K562 (cell line): ENCODE results near the gene KCNS1. TPM values are rescaled to one million over a fixed set of nuclear protein-coding genes. Genes with fewer than 3 reads are reported as not detected.

Experiments
- ATAC-seq: fragments of 200-7000 bp; cut with Tn5 transposase; 3 replicates; pipeline ENCODE4 v1.9.1; 2020; ENCODE audit warnings: moderate library complexity
- BruUV-seq: library from RNA; stranded (reverse); fragments of 400-500 nt; replicated peaks from 2 replicates; lab custom pipeline; 2021; lab: Mats Ljungman, UMichigan
- CTCF ChIA-PET: fragments of 300-600 bp; formaldehyde crosslinking; extraction: SDS; loops from one replicate; lab custom pipeline; 2021; ENCODE audit warnings: low intra/inter-chr PET ratio; lab: Yijun Ruan, JAX
- POLR2A ChIA-PET: fragments of 300-600, 350-650 bp; sonication (Branson Sonifier 250); formaldehyde crosslinking; extraction: SDS; loops from one replicate; lab custom pipeline; 2021; ENCODE audit warnings: antibody characterized with exemption, inconsistent platforms; lab: Yijun Ruan, JAX
- DNase-seq, 4 experiments: peaks; one replicate each; pipeline versions ENCODE4 v3.0.0 to v3.0.0-alpha.2; 2011 to 2018; ENCODE audit warnings: low spot score in 3 of 4, mixed read lengths in 3 of 4; ENCODE audit errors: extremely low read depth in 1 of 4
- FAIRE-seq: peaks from 2 replicates; lab custom pipeline; 2011; peaks lifted over from hg19 to GRCh38; lab: Jason Lieb, UNC
- H2AFZ ChIP-seq: 2 replicates; pipeline ENCODE4 v1.6.0; 2011; ENCODE audit warnings: low read depth, low read length, control low read depth, inconsistent platforms
- H3K27ac ChIP-seq: fragments of 200-600 bp; 3 replicates; pipeline ENCODE4 v1.8.0; 2011; ENCODE audit warnings: low read depth, mild to moderate bottlenecking, control low read depth, inconsistent platforms, low read length, moderate library complexity, mixed read lengths; ENCODE audit errors: extremely low read depth
- H3K27me3 ChIP-seq, 2 experiments: fragments of 300-600 bp in 1 of 2; 2 replicates in 1 of 2; 3 replicates in 1 of 2; pipeline versions ENCODE4 v1.6.0 to v1.8.0; 2011; ENCODE audit warnings: inconsistent platforms in 2 of 2, low read length in 2 of 2, mild to moderate bottlenecking in 1 of 2, mixed read lengths in 1 of 2, moderate library complexity in 1 of 2; ENCODE audit not compliant: control insufficient read depth in 2 of 2, insufficient read depth in 2 of 2
- H3K36me3 ChIP-seq: fragments of 300-600 bp; 3 replicates; pipeline ENCODE4 v1.8.0; 2011; ENCODE audit warnings: mild to moderate bottlenecking, low read length, inconsistent platforms; ENCODE audit not compliant: control insufficient read depth, insufficient read depth
- H3K4me1 ChIP-seq, 2 experiments: fragments of 200-600 bp in 1 of 2; replicated peaks in 1 of 2; 2 replicates in 1 of 2; 3 replicates in 1 of 2; pipeline versions ENCODE4 v1.5.1 to v1.8.0; 2011; ENCODE audit warnings: inconsistent platforms in 2 of 2, low read length in 2 of 2, mild to moderate bottlenecking in 1 of 2, mixed read lengths in 1 of 2, moderate library complexity in 1 of 2; ENCODE audit not compliant: control insufficient read depth in 2 of 2, insufficient read depth in 2 of 2
- H3K4me2 ChIP-seq: 2 replicates; pipeline ENCODE4 v1.6.1; 2011; ENCODE audit warnings: low read length, control low read depth, inconsistent platforms, mixed read lengths; ENCODE audit not compliant: insufficient read depth
- H3K4me3 ChIP-seq: fragments of 200-600 bp; sonication (generic), shearing (Covaris generic); 2 replicates; pipeline ENCODE4 v1.5.1; 2016; ENCODE audit warnings: control low read depth, inconsistent platforms
- H3K79me2 ChIP-seq: fragments of 200-600 bp; 3 replicates; pipeline ENCODE4 v1.8.0; 2011; ENCODE audit warnings: low read length, inconsistent platforms; ENCODE audit not compliant: control insufficient read depth, insufficient read depth
- H3K9ac ChIP-seq, 2 experiments: 2 replicates each; pipeline versions ENCODE4 v1.6.0 to v1.6.1; 2011; ENCODE audit warnings: low read depth in 2 of 2, low read length in 2 of 2, control low read depth in 1 of 2, inconsistent platforms in 1 of 2, mild to moderate bottlenecking in 1 of 2, mixed read lengths in 1 of 2; ENCODE audit not compliant: insufficient read depth in 1 of 2
- H3K9me1 ChIP-seq: one replicate; pipeline ENCODE4 v1.6.0; 2011; ENCODE audit warnings: inconsistent platforms, mild to moderate bottlenecking, low read length, moderate library complexity; ENCODE audit not compliant: control insufficient read depth, insufficient read depth
- H3K9me3 ChIP-seq: replicated peaks from 2 replicates; pipeline ENCODE4 v1.5.1; 2011; ENCODE audit warnings: low read depth, low read length, inconsistent platforms; ENCODE audit not compliant: control insufficient read depth, insufficient read depth
- H4K20me1 ChIP-seq: replicated peaks from 2 replicates; pipeline ENCODE4 v1.6.1; 2011; ENCODE audit warnings: low read length, inconsistent platforms, mixed read lengths; ENCODE audit not compliant: control insufficient read depth, insufficient read depth
- CREM ChIP-seq: IDR thresholded peaks from 2 replicates; pipeline ENCODE4 v1.6.1; 2014; ENCODE audit warnings: antibody characterized with exemption, low read depth
- FOXM1 ChIP-seq, 2 experiments: fragments of 450-650 bp in 1 of 2; sonication (generic) in 1 of 2; formaldehyde crosslinking in 1 of 2; IDR thresholded peaks; 2 replicates each; pipeline versions ENCODE4 v1.6.1 to v1.9.0; 2017 to 2022; ENCODE audit warnings: low read depth in 2 of 2, mild to moderate bottlenecking in 2 of 2, missing genetic modification reagents in 1 of 2, moderate library complexity in 1 of 2
- HNRNPK ChIP-seq: fragments of 200-400 bp; formaldehyde crosslinking; IDR thresholded peaks from one replicate; pipeline ENCODE4 v1.6.1; 2018; ENCODE audit warnings: mild to moderate bottlenecking, low read depth, low read length; ENCODE audit not compliant: poor library complexity, severe bottlenecking
- HNRNPL ChIP-seq: fragments of 200-400 bp; formaldehyde crosslinking; IDR thresholded peaks from 2 replicates; pipeline ENCODE4 v1.6.1; 2017; ENCODE audit warnings: low read depth, mild to moderate bottlenecking, low read length
- HOXB6 ChIP-seq: fragments of 250-450 bp; sonication (Bioruptor Pico); IDR thresholded peaks from 2 replicates; pipeline ENCODE4 v1.5.1; 2022; ENCODE audit warnings: mild to moderate bottlenecking, borderline replicate concordance
- TBP ChIP-seq: optimal IDR thresholded peaks from 2 replicates; pipeline ENCODE3; 2011; ENCODE audit warnings: low read depth, low read length, improper control_type of control experiment
- WGBS: fragments of 100-300 bp; shearing (Covaris generic); methylation state at CpG from one replicate; pipeline ENCODE4 v1.1.6; 2016; ENCODE audit warnings: low coverage, mixed read lengths; ENCODE audit not compliant: insufficient coverage; ENCODE audit errors: missing lambda C conversion rate; 5-methylcytosine and 5-hydroxymethylcytosine counted together
- in situ Hi-C: fragments of 300-500 bp; cut with MboI; formaldehyde crosslinking; loops from 4 replicates; pipeline ENCODE4 v1.15.0; 2018; ENCODE audit warnings: inconsistent platforms, mixed read lengths
- intact Hi-C: fragments of 100-400 bp; cut with micrococcal nuclease; formaldehyde crosslinking; loops from 2 replicates; pipeline ENCODE4 v1.14.2; 2022
- polyA plus RNA-seq, 8 experiments: library from polyadenylated mRNA; depleted of rRNA in 4 of 8; stranded (reverse) in 5 of 8; unstranded in 3 of 8; fragments of >200 nt; fragmentation: Nextera tagmentation in 2 of 8; fragmentation: Illumina TruSeq in 1 of 8; extraction: Ambion mirVana in 2 of 8; extraction: Trizol in 1 of 8; gene quantifications; 2 replicates each; pipeline versions ENCODE4 v1.2.1 to v1.2.3, GENCODE V29; 2011 to 2014; ENCODE audit warnings: inconsistent platforms in 1 of 8, missing spikeins in 1 of 8
- total RNA-seq, 7 experiments: library from RNA; depleted of rRNA in 6 of 7; stranded (reverse); fragments of >200 nt in 6 of 7; fragmentation: Illumina TruSeq in 2 of 7; extraction: Trizol in 2 of 7; gene quantifications; 2 replicates each; pipeline versions ENCODE4 v1.2.1 to v1.2.3, GENCODE V29; 2011 to 2021; ENCODE audit warnings: low replicate concordance in 1 of 7
- TF ChIP-seq, protein P1 (sequence below), 2 experiments: fragments of 450-650 bp; formaldehyde crosslinking in 1 of 2; IDR thresholded peaks; 2 replicates each; pipeline versions ENCODE4 v1.4.0 to v1.6.1; 2014 to 2020; ENCODE audit warnings: mild to moderate bottlenecking in 2 of 2, borderline replicate concordance in 1 of 2, low read depth in 1 of 2
- TF ChIP-seq, protein P2 (sequence below), 2 experiments: fragments of 450-650 bp; IDR thresholded peaks; 2 replicates each; pipeline ENCODE4 v1.6.1; 2018; ENCODE audit warnings: mild to moderate bottlenecking in 2 of 2, low read depth in 1 of 2; ENCODE audit not compliant: partially characterized antibody in 2 of 2

Gene KCNS1
- total and polyA plus RNA-seq, 9 of the 15 experiments (the other 6 are each of a cell fraction or from before 2014, with no cell fraction given), result not detected

DNA sequence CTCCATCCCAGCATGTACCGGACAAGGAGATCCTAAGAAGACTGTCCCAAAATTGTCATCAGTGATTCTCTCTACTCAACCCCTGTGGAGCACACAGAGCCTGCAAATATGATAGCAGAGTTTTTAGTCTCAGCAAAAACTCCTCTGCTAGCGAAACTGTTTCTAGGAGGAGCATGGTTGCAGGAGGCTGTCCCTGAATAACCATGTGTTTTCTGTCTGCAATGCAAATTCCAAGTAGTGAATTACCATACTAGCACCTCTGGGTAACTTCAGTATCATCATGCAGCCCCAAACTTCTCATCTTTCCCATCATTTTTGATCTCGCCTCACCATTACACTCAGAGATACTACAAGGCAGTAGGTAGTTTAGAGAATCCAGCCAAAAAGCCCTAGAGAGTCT is 48.1 kb upstream of the KCNS1 start:
- ChIA-PET POLR2A (no interaction called here), CTCF (no interaction called here)
- no peaks in the 10 kb centered on the region for H3K4me1 ChIP-seq
- no peaks in the 10 kb centered on the region for H3K9me3 ChIP-seq
- no peak overlapping the region for H3K9ac ChIP-seq
- no TSS peak for BruUV-seq
- in situ Hi-C loops (no loop called here), intact Hi-C loops (no loop called here)
- no peak for DNase-seq
- H3K27ac ChIP-seq, result no peak overlapping the region
- no peaks in the 10 kb centered on the region for H3K36me3 ChIP-seq
- no peak overlapping the region for H2AFZ ChIP-seq
- FAIRE-seq, result no peak
- no peaks in the 10 kb centered on the region for H3K9me1 ChIP-seq
- WGBS, result 0% methylated on average over 3 of the region's 3 CpGs
- H3K4me3 ChIP-seq, result no peak overlapping the region
- no peak overlapping the region for H3K4me2 ChIP-seq
- ATAC-seq, result no peak
- H4K20me1 ChIP-seq, result 0 out of 2 replicates have a peak, but pooled peaks cover 6% of the 10 kb centered on the region
- H3K79me2 ChIP-seq, result no peaks in the 10 kb centered on the region
- no peaks in the 10 kb centered on the region; a peak in 3 of 5 replicates for H3K27me3 ChIP-seq
- TF ChIP-seq HOXB6 (CRISPR knock-in tag) (no peak), TBP (no peak), HNRNPL (no peak), HNRNPK (no peak), CREM (no peak), FOXM1 (IDR thresholded peaks at IDR 0.05; ENCODE audit: low read depth) (no peak), FOXM1 (CRISPR knock-in tag; IDR thresholded peaks at IDR 0.05; ENCODE audit: low read depth) (no peak)
- TF ChIP-seq, protein P1, sequence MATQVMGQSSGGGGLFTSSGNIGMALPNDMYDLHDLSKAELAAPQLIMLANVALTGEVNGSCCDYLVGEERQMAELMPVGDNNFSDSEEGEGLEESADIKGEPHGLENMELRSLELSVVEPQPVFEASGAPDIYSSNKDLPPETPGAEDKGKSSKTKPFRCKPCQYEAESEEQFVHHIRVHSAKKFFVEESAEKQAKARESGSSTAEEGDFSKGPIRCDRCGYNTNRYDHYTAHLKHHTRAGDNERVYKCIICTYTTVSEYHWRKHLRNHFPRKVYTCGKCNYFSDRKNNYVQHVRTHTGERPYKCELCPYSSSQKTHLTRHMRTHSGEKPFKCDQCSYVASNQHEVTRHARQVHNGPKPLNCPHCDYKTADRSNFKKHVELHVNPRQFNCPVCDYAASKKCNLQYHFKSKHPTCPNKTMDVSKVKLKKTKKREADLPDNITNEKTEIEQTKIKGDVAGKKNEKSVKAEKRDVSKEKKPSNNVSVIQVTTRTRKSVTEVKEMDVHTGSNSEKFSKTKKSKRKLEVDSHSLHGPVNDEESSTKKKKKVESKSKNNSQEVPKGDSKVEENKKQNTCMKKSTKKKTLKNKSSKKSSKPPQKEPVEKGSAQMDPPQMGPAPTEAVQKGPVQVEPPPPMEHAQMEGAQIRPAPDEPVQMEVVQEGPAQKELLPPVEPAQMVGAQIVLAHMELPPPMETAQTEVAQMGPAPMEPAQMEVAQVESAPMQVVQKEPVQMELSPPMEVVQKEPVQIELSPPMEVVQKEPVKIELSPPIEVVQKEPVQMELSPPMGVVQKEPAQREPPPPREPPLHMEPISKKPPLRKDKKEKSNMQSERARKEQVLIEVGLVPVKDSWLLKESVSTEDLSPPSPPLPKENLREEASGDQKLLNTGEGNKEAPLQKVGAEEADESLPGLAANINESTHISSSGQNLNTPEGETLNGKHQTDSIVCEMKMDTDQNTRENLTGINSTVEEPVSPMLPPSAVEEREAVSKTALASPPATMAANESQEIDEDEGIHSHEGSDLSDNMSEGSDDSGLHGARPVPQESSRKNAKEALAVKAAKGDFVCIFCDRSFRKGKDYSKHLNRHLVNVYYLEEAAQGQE (IDR thresholded peaks at IDR 0.05; ENCODE audit: borderline replicate concordance), result no peak
- TF ChIP-seq, protein P1 (CRISPR knock-in tag; IDR thresholded peaks at IDR 0.05; ENCODE audit: low read depth), result no peak
- TF ChIP-seq, protein P2, sequence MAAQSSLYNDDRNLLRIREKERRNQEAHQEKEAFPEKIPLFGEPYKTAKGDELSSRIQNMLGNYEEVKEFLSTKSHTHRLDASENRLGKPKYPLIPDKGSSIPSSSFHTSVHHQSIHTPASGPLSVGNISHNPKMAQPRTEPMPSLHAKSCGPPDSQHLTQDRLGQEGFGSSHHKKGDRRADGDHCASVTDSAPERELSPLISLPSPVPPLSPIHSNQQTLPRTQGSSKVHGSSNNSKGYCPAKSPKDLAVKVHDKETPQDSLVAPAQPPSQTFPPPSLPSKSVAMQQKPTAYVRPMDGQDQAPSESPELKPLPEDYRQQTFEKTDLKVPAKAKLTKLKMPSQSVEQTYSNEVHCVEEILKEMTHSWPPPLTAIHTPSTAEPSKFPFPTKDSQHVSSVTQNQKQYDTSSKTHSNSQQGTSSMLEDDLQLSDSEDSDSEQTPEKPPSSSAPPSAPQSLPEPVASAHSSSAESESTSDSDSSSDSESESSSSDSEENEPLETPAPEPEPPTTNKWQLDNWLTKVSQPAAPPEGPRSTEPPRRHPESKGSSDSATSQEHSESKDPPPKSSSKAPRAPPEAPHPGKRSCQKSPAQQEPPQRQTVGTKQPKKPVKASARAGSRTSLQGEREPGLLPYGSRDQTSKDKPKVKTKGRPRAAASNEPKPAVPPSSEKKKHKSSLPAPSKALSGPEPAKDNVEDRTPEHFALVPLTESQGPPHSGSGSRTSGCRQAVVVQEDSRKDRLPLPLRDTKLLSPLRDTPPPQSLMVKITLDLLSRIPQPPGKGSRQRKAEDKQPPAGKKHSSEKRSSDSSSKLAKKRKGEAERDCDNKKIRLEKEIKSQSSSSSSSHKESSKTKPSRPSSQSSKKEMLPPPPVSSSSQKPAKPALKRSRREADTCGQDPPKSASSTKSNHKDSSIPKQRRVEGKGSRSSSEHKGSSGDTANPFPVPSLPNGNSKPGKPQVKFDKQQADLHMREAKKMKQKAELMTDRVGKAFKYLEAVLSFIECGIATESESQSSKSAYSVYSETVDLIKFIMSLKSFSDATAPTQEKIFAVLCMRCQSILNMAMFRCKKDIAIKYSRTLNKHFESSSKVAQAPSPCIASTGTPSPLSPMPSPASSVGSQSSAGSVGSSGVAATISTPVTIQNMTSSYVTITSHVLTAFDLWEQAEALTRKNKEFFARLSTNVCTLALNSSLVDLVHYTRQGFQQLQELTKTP (IDR thresholded peaks at IDR 0.05; ENCODE audit: low read depth in 1 of 2, partially characterized antibody in 2 of 2), result no peak
